Endothelial cell of umbilical vein (primary cell): ENCODE measurements around the gene NDC80. TPM values are rescaled to one million over a fixed set of nuclear protein-coding genes. Genes with fewer than 3 reads are reported as not detected.

Experiments
- BruUV-seq: library from RNA; stranded (reverse); fragments of 400-500 nt; replicated peaks from 2 replicates; lab custom pipeline; 2021; lab: Mats Ljungman, UMichigan
- CTCF ChIA-PET: fragments of 300-600, 350-600 bp; sonication (Branson Sonifier 250); formaldehyde crosslinking; loops from one replicate; lab custom pipeline; 2021; ENCODE audit warnings: antibody characterized with exemption, inconsistent platforms; lab: Charles Lee
- POLR2A ChIA-PET: fragments of 300-600, 350-600 bp; sonication (Branson Sonifier 250); formaldehyde crosslinking; loops from one replicate; lab custom pipeline; 2021; ENCODE audit warnings: antibody characterized with exemption, inconsistent platforms; lab: Charles Lee
- DNase-seq: peaks from one replicate; pipeline ENCODE4 v3.0.0-alpha.2; 2011; ENCODE audit warnings: low read depth, low spot score
- FAIRE-seq: peaks from 2 replicates; lab custom pipeline; 2011; peaks lifted over from hg19 to GRCh38; lab: Jason Lieb, UNC
- H2AFZ ChIP-seq: 2 replicates; pipeline ENCODE4 v1.6.0; 2012; ENCODE audit warnings: low read depth, low read length, control low read depth, inconsistent platforms
- H3K27ac ChIP-seq: 2 replicates; pipeline ENCODE4 v1.5.1; 2011; ENCODE audit warnings: low read depth, mild to moderate bottlenecking, control low read depth, low read length, moderate library complexity; ENCODE audit not compliant: insufficient read depth
- H3K27me3 ChIP-seq, 2 experiments: 2 replicates each; pipeline versions ENCODE4 v1.6.0 to v1.6.1; 2011; ENCODE audit warnings: low read length in 2 of 2, mixed read lengths in 1 of 2; ENCODE audit not compliant: control insufficient read depth in 2 of 2, insufficient read depth in 2 of 2
- H3K36me3 ChIP-seq, 2 experiments: 2 replicates in 1 of 2; 3 replicates in 1 of 2; pipeline ENCODE4 v1.5.1; 2011; ENCODE audit warnings: low read length in 2 of 2, mild to moderate bottlenecking in 1 of 2, moderate library complexity in 1 of 2; ENCODE audit not compliant: control insufficient read depth in 2 of 2, insufficient read depth in 2 of 2; ENCODE audit errors: extremely low read depth in 1 of 2
- H3K4me1 ChIP-seq: 3 replicates; pipeline ENCODE4 v1.5.1; 2011; ENCODE audit warnings: mild to moderate bottlenecking, low read length; ENCODE audit not compliant: control insufficient read depth, insufficient read depth; ENCODE audit errors: extremely low read depth
- H3K4me2 ChIP-seq: 2 replicates; pipeline ENCODE4 v1.6.1; 2011; ENCODE audit warnings: low read length, control low read depth, mixed read lengths; ENCODE audit not compliant: insufficient read depth
- H3K4me3 ChIP-seq, 3 experiments: fragments of 200-600 bp in 1 of 3; sonication (generic), shearing (Covaris generic) in 1 of 3; replicated peaks in 1 of 3; 2 replicates each; pipeline ENCODE4 v1.5.1; 2011 to 2016; ENCODE audit warnings: control low read depth in 3 of 3, low read length in 3 of 3, mild to moderate bottlenecking in 2 of 3, inconsistent platforms in 1 of 3, low read depth in 1 of 3, moderate library complexity in 1 of 3; ENCODE audit not compliant: insufficient read depth in 1 of 3
- H3K79me2 ChIP-seq: 2 replicates; pipeline ENCODE4 v1.6.0; 2012; ENCODE audit warnings: low read length, inconsistent platforms; ENCODE audit not compliant: control insufficient read depth, insufficient read depth
- H3K9ac ChIP-seq: replicated peaks from 2 replicates; pipeline ENCODE3; 2011; ENCODE audit warnings: low read length, control low read depth; ENCODE audit not compliant: insufficient read depth; ENCODE audit errors: extremely low read depth
- H3K9me1 ChIP-seq: replicated peaks from 3 replicates; pipeline ENCODE4 v1.6.0; 2011; ENCODE audit warnings: mild to moderate bottlenecking, low read length; ENCODE audit not compliant: control insufficient read depth, insufficient read depth; ENCODE audit errors: extremely low read depth
- H3K9me3 ChIP-seq: replicated peaks from 2 replicates; pipeline ENCODE4 v1.5.1; 2012; ENCODE audit warnings: low read length, inconsistent platforms; ENCODE audit not compliant: control insufficient read depth, insufficient read depth
- H4K20me1 ChIP-seq: replicated peaks from 2 replicates; pipeline ENCODE3; 2011; ENCODE audit warnings: mild to moderate bottlenecking, low read length; ENCODE audit not compliant: control insufficient read depth, insufficient read depth; ENCODE audit errors: extremely low read depth
- FOS ChIP-seq: IDR thresholded peaks from 2 replicates; pipeline ENCODE4 v1.6.1; 2011; ENCODE audit warnings: mild to moderate bottlenecking, low read length, moderate library complexity, borderline replicate concordance; ENCODE audit not compliant: insufficient read depth
- GATA2 ChIP-seq: IDR thresholded peaks from 2 replicates; pipeline ENCODE4 v1.7.0; 2011; ENCODE audit warnings: low read depth, mild to moderate bottlenecking, moderate library complexity, mixed read lengths, low read length; ENCODE audit not compliant: insufficient read length, insufficient read depth
- MYC ChIP-seq: IDR thresholded peaks from one replicate; pipeline ENCODE4 v1.6.1; 2011; ENCODE audit warnings: mild to moderate bottlenecking, low read depth, low read length
- dilution Hi-C: fragments of 300-500 bp; cut with MboI; formaldehyde crosslinking; loops from one replicate; pipeline ENCODE4 v1.15.0; 2019; ENCODE audit warnings: low sequenced_read_pairs; ENCODE audit not compliant: extremely low pct_ligation_motif_present
- intact Hi-C: fragments of 100-400 bp; cut with micrococcal nuclease; formaldehyde crosslinking; loops from one replicate; pipeline ENCODE4 v1.10.0; 2022
- polyA plus RNA-seq, 4 experiments: library from polyadenylated mRNA; depleted of rRNA in 3 of 4; stranded (reverse) in 3 of 4; unstranded in 1 of 4; fragments of >200 nt; gene quantifications; 2 replicates each; pipeline versions ENCODE4 v1.2.1 to v1.2.3, GENCODE V29; 2011 to 2012; ENCODE audit warnings: missing spikeins in 1 of 4
- total RNA-seq: library from RNA; stranded (reverse); gene quantifications from 2 replicates; pipeline ENCODE4 v1.2.3, GENCODE V29; 2021
- TF ChIP-seq, protein P1 (sequence below): IDR thresholded peaks from 2 replicates; pipeline ENCODE4 v1.6.1; 2011; ENCODE audit not compliant: insufficient read depth, insufficient read length
- TF ChIP-seq, protein P2 (sequence below), 2 donors: IDR thresholded peaks; 1 replicate in 1 of 2; 2 replicates in 1 of 2; pipeline ENCODE4 v1.5.1; 2011; ENCODE audit warnings: low read length in 2 of 2, mild to moderate bottlenecking in 2 of 2, moderate library complexity in 2 of 2, control low read depth in 1 of 2, inconsistent platforms in 1 of 2, low read depth in 1 of 2; ENCODE audit not compliant: insufficient read depth in 1 of 2; ENCODE audit errors: extremely low read depth in 1 of 2

The NDC80 gene
- total and polyA plus RNA-seq, 2 donors (not counting 3 experiments of a cell fraction or from before 2014, with no cell fraction given) = 6.2 to 43.2 TPM

- no peaks in the 10 kb centered on the region for H3K9me3 ChIP-seq
- no TSS peak for BruUV-seq
- peak overlapping the region; percentile 92 for H3K27ac ChIP-seq
- peak overlapping the region; percentile 80 to 92 (median 89) for H3K4me3 ChIP-seq
- peak overlapping the region; percentile 71 for H2AFZ ChIP-seq
- no peaks in the 10 kb centered on the region for H3K9me1 ChIP-seq
- peak; percentile 4 for DNase-seq
- TF ChIP-seq GATA2 (no peak), FOS (no peak), MYC (no peak)
- TF ChIP-seq, protein P1, sequence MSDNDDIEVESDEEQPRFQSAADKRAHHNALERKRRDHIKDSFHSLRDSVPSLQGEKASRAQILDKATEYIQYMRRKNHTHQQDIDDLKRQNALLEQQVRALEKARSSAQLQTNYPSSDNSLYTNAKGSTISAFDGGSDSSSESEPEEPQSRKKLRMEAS = no peak
- TF ChIP-seq, protein P2, sequence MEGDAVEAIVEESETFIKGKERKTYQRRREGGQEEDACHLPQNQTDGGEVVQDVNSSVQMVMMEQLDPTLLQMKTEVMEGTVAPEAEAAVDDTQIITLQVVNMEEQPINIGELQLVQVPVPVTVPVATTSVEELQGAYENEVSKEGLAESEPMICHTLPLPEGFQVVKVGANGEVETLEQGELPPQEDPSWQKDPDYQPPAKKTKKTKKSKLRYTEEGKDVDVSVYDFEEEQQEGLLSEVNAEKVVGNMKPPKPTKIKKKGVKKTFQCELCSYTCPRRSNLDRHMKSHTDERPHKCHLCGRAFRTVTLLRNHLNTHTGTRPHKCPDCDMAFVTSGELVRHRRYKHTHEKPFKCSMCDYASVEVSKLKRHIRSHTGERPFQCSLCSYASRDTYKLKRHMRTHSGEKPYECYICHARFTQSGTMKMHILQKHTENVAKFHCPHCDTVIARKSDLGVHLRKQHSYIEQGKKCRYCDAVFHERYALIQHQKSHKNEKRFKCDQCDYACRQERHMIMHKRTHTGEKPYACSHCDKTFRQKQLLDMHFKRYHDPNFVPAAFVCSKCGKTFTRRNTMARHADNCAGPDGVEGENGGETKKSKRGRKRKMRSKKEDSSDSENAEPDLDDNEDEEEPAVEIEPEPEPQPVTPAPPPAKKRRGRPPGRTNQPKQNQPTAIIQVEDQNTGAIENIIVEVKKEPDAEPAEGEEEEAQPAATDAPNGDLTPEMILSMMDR (IDR thresholded peaks at IDR 0.05; ENCODE audit: extremely low read depth in 1 of 2, insufficient read depth in 1 of 2, low read depth in 1 of 2, low read length in 2 of 2) = no peak
- H3K9ac ChIP-seq = peak overlapping the region; percentile 91
- intact Hi-C loops (loop anchor here (5.0 kb wide), 1 partner anchor 875 kb away; no protein-coding TSS in a partner anchor), dilution Hi-C loops (no loop called here)
- H3K79me2 ChIP-seq = peaks cover 65% of the 10 kb centered on the region
- peak; percentile 28 for FAIRE-seq
- H3K4me1 ChIP-seq = peaks cover 32% of the 10 kb centered on the region
- CTCF ChIA-PET = no interaction called here
- H3K4me2 ChIP-seq = peak overlapping the region; percentile 95
- no peaks in the 10 kb centered on the region for H3K36me3 ChIP-seq
- POLR2A ChIA-PET = interaction anchor here (0.7 kb wide), 1 partner anchor 1044 kb away, joined by 3 read pairs; no protein-coding TSS in a partner anchor
- no peaks in the 10 kb centered on the region for H4K20me1 ChIP-seq
- H3K27me3 ChIP-seq = no peaks in the 10 kb centered on the region
Observed at GRCh38 chr18:2572171-2572569, 813 bp downstream of the NDC80 start.
